HL-60 (cell line): ENCODE data around the gene FOXP2.

Source experiments
- GABPA ChIP-seq: IDR thresholded peaks from 2 replicates; pipeline ENCODE4 v1.6.1; 2012; ENCODE audit warnings: low read depth
- POLR2AphosphoS5 ChIP-seq: IDR thresholded peaks from 2 replicates; pipeline ENCODE4 v1.6.1; 2012; ENCODE audit warnings: low read depth
- REST ChIP-seq: IDR thresholded peaks from 2 replicates; pipeline ENCODE4 v1.6.1; 2012; ENCODE audit warnings: low read depth; ENCODE audit not compliant: insufficient replicate concordance
- SPI1 ChIP-seq: IDR thresholded peaks from 2 replicates; pipeline ENCODE4 v1.6.1; 2012; ENCODE audit warnings: low read depth, mild to moderate bottlenecking, borderline replicate concordance
- TF ChIP-seq, protein P1 (sequence below): IDR thresholded peaks from one replicate; pipeline ENCODE4 v1.5.1; 2011; ENCODE audit warnings: low read length, control low read depth, inconsistent platforms; ENCODE audit not compliant: insufficient read depth

GRCh38 chr7:114630201-114630990 is 215.8 kb downstream of the FOXP2 start:
- TF ChIP-seq, protein P1, sequence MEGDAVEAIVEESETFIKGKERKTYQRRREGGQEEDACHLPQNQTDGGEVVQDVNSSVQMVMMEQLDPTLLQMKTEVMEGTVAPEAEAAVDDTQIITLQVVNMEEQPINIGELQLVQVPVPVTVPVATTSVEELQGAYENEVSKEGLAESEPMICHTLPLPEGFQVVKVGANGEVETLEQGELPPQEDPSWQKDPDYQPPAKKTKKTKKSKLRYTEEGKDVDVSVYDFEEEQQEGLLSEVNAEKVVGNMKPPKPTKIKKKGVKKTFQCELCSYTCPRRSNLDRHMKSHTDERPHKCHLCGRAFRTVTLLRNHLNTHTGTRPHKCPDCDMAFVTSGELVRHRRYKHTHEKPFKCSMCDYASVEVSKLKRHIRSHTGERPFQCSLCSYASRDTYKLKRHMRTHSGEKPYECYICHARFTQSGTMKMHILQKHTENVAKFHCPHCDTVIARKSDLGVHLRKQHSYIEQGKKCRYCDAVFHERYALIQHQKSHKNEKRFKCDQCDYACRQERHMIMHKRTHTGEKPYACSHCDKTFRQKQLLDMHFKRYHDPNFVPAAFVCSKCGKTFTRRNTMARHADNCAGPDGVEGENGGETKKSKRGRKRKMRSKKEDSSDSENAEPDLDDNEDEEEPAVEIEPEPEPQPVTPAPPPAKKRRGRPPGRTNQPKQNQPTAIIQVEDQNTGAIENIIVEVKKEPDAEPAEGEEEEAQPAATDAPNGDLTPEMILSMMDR = no peak
- no peak for TF ChIP-seq POLR2AphosphoS5
- TF ChIP-seq GABPA = no peak
- TF ChIP-seq REST = no peak
- TF ChIP-seq SPI1 = no peak
